H9 (cell line): ENCODE results near the gene DTNB. TPM values are rescaled to one million over a fixed set of nuclear protein-coding genes. Genes with fewer than 3 reads are reported as not detected.

Experiments used
- DNase-seq: peaks from one replicate; pipeline ENCODE4 v3.0.0-alpha.2; 2017
- H2AFZ ChIP-seq: one replicate; pipeline ENCODE4 v1.6.1; 2013; ENCODE audit warnings: mild to moderate bottlenecking, low read length, control low read depth, moderate library complexity
- H2AK5ac ChIP-seq: 2 replicates; pipeline ENCODE4 v1.6.1; 2013; ENCODE audit warnings: low read length, control low read depth, mixed read lengths; ENCODE audit not compliant: insufficient read length
- H2BK120ac ChIP-seq: one replicate; pipeline ENCODE4 v1.6.1; 2013; ENCODE audit warnings: low read depth, mild to moderate bottlenecking, low read length, control low read depth, inconsistent platforms; ENCODE audit not compliant: poor library complexity, severe bottlenecking
- H2BK12ac ChIP-seq: 2 replicates; pipeline ENCODE4 v1.6.1; 2013; ENCODE audit warnings: low read length, control low read depth, mixed read lengths, low read depth; ENCODE audit not compliant: insufficient read length
- H2BK15ac ChIP-seq: 2 replicates; pipeline ENCODE4 v1.6.1; 2013; ENCODE audit warnings: low read depth, low read length, control low read depth
- H2BK20ac ChIP-seq: one replicate; pipeline ENCODE4 v1.6.1; 2013; ENCODE audit warnings: low read depth, mild to moderate bottlenecking, low read length, control low read depth, inconsistent platforms; ENCODE audit not compliant: poor library complexity, severe bottlenecking
- H2BK5ac ChIP-seq: 2 replicates; pipeline ENCODE4 v1.6.1; 2013; ENCODE audit warnings: low read length, control low read depth, mixed read lengths; ENCODE audit not compliant: insufficient read length
- H3K14ac ChIP-seq: 2 replicates; pipeline ENCODE4 v1.6.1; 2013; ENCODE audit warnings: low read length, control low read depth; ENCODE audit not compliant: insufficient read depth
- H3K18ac ChIP-seq: 2 replicates; pipeline ENCODE4 v1.6.1; 2013; ENCODE audit warnings: low read depth, mild to moderate bottlenecking, mixed read lengths, low read length, control low read depth; ENCODE audit not compliant: insufficient read length
- H3K23ac ChIP-seq: 2 replicates; pipeline ENCODE4 v1.6.1; 2013; ENCODE audit warnings: low read length, control low read depth, mixed read lengths, low read depth; ENCODE audit not compliant: insufficient read length
- H3K23me2 ChIP-seq: 2 replicates; pipeline ENCODE4 v1.6.1; 2013; ENCODE audit warnings: low read depth, mild to moderate bottlenecking, mixed read lengths, low read length, control low read depth; ENCODE audit not compliant: insufficient read length, poor library complexity, severe bottlenecking
- H3K27ac ChIP-seq: 2 replicates; pipeline ENCODE4 v1.5.1; 2013; ENCODE audit warnings: low read length, control low read depth, mixed read lengths, low read depth; ENCODE audit not compliant: insufficient read length
- H3K27me3 ChIP-seq: 2 replicates; pipeline ENCODE4 v1.6.1; 2013; ENCODE audit warnings: low read length, control low read depth, inconsistent platforms; ENCODE audit not compliant: insufficient read depth
- H3K4ac ChIP-seq: 2 replicates; pipeline ENCODE4 v1.6.1; 2013; ENCODE audit warnings: low read depth, mild to moderate bottlenecking, control low read depth, inconsistent platforms, low read length, moderate library complexity
- H3K4me1 ChIP-seq: 2 replicates; pipeline ENCODE4 v1.6.1; 2013; ENCODE audit warnings: low read length, control low read depth, inconsistent platforms; ENCODE audit not compliant: insufficient read depth
- H3K4me2 ChIP-seq: 2 replicates; pipeline ENCODE4 v1.6.1; 2013; ENCODE audit warnings: low read length, control low read depth, mixed read lengths; ENCODE audit not compliant: insufficient read length, insufficient read depth
- H3K56ac ChIP-seq: 2 replicates; pipeline ENCODE4 v1.6.1; 2013; ENCODE audit warnings: low read depth, mild to moderate bottlenecking, mixed read lengths, low read length, control low read depth; ENCODE audit not compliant: insufficient read length
- H3K79me1 ChIP-seq: 2 replicates; pipeline ENCODE4 v1.6.1; 2013; ENCODE audit warnings: low read depth, mild to moderate bottlenecking, moderate library complexity, low read length, control low read depth, inconsistent platforms; ENCODE audit not compliant: insufficient read depth, poor library complexity, severe bottlenecking
- H3K79me2 ChIP-seq: 2 replicates; pipeline ENCODE4 v1.6.1; 2013; ENCODE audit warnings: low read length, control low read depth, inconsistent platforms; ENCODE audit not compliant: insufficient read depth
- H3K9ac ChIP-seq: 2 replicates; pipeline ENCODE4 v1.6.1; 2013; ENCODE audit warnings: low read length, control low read depth, mixed read lengths; ENCODE audit not compliant: insufficient read length; ENCODE audit errors: extremely low read depth
- H3K9me3 ChIP-seq: one replicate; pipeline ENCODE4 v1.6.1; 2013; ENCODE audit warnings: low read depth, low read length, inconsistent platforms; ENCODE audit not compliant: control insufficient read depth
- H3T11ph ChIP-seq: one replicate; pipeline ENCODE4 v1.6.1; 2013; ENCODE audit warnings: mild to moderate bottlenecking, low read length, control low read depth, inconsistent platforms
- H4K20me1 ChIP-seq: one replicate; pipeline ENCODE4 v1.6.1; 2013; ENCODE audit not compliant: control insufficient read depth, insufficient read length, insufficient read depth
- H4K5ac ChIP-seq: 2 replicates; pipeline ENCODE4 v1.6.1; 2013; ENCODE audit warnings: low read depth, mild to moderate bottlenecking, mixed read lengths, low read length, control low read depth; ENCODE audit not compliant: insufficient read length
- H4K8ac ChIP-seq: replicated peaks from 2 replicates; pipeline ENCODE4 v1.6.1; 2013; ENCODE audit warnings: low read length, control low read depth, mixed read lengths, low read depth; ENCODE audit not compliant: insufficient read length
- H4K91ac ChIP-seq: 2 replicates; pipeline ENCODE4 v1.6.1; 2013; ENCODE audit warnings: low read depth, mild to moderate bottlenecking, moderate library complexity, mixed read lengths, low read length, control low read depth; ENCODE audit not compliant: insufficient read length
- H3K27ac Mint-ChIP-seq, 3 experiments: 2 replicates in 2 of 3; 3 replicates in 1 of 3; pipeline ENCODE4 v1.8.0; 2020 to 2021; ENCODE audit warnings: mixed read lengths in 3 of 3, mild to moderate bottlenecking in 1 of 3, moderate library complexity in 1 of 3
- H3K27me3 Mint-ChIP-seq: 2 replicates; pipeline ENCODE4 v1.8.0; 2021; ENCODE audit warnings: low read depth, mild to moderate bottlenecking, moderate library complexity, mixed read lengths
- H3K36me3 Mint-ChIP-seq, 3 experiments: 2 replicates in 2 of 3; 3 replicates in 1 of 3; pipeline ENCODE4 v1.8.0; 2020 to 2021; ENCODE audit warnings: low read depth in 3 of 3, mixed read lengths in 3 of 3; ENCODE audit not compliant: insufficient read depth in 1 of 3
- H3K4me1 Mint-ChIP-seq, 2 experiments: 2 replicates each; pipeline ENCODE4 v1.8.0; 2020; ENCODE audit warnings: mixed read lengths in 2 of 2
- H3K4me3 Mint-ChIP-seq, 2 experiments: 2 replicates in 1 of 2; 3 replicates in 1 of 2; pipeline ENCODE4 v1.8.0; 2020 to 2021; ENCODE audit warnings: mild to moderate bottlenecking in 2 of 2, mixed read lengths in 2 of 2, moderate library complexity in 1 of 2
- H3K9me3 Mint-ChIP-seq, 2 experiments: 2 replicates in 1 of 2; 3 replicates in 1 of 2; pipeline ENCODE4 v1.8.0; 2020; ENCODE audit warnings: mild to moderate bottlenecking in 2 of 2, mixed read lengths in 2 of 2, moderate library complexity in 1 of 2
- CTCF ChIP-seq: fragments of 200-600 bp; sonication (generic); conservative IDR thresholded peaks from 3 replicates; pipeline ENCODE4 v1.8.0; 2021; ENCODE audit warnings: antibody characterized with exemption, mild to moderate bottlenecking
- WGBS: extraction: QIAGEN DNeasy Blood & Tissue Kit; methylation state at CpG from one replicate; pipeline ENCODE4 v1.1.7; 2013; ENCODE audit warnings: missing lambda C conversion rate, low lambda C conversion rate, mixed read lengths; ENCODE audit not compliant: insufficient read length; ENCODE audit errors: extremely low coverage; 5-methylcytosine and 5-hydroxymethylcytosine counted together
- total RNA-seq: library from RNA; stranded (reverse); gene quantifications from 2 replicates; pipeline ENCODE4 v1.2.1, GENCODE V29; 2021

Gene DTNB
- total RNA-seq, 1 experiment from 2014 or later: 26.7 TPM

DNA sequence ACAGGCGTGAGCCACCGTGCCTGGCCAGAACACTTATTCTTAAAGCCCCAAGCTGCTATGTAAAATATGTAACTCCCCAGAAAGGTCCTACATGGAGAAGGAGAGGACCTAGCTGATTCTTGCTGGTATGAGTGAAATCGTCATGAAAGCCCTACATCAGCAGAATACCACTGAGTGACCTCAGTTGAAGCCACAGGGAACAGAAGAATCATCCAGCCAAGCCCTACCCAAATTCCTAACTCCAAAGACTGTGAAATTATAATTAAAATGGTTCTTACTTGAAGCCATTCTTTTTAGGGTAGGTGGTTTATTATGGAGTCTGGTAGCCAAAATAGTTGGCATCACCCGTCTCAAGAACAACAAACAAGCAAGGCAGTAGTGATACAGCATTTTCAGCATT lies 4.5 kb upstream of the DTNB start:
- Mint-ChIP-seq H3K9me3 (peaks cover 0 to 2% of the 10 kb centered on the region in 2 experiments; a peak in 2 of 5 replicates), H3K27me3 (peaks cover 34% of the 10 kb centered on the region), H3K4me1 (peaks cover 0 to 6% of the 10 kb centered on the region in 2 experiments; a peak in 2 of 4 replicates), H3K36me3 (no peaks in the 10 kb centered on the region; a peak in 1 of 7 replicates), H3K4me3 (no peak overlapping the region), H3K27ac (no peak overlapping the region)
- no CpG with 5 or more reads among the region's 4 CpGs for WGBS
- H4K91ac ChIP-seq: no peak overlapping the region
- no peak overlapping the region for H3K4me2 ChIP-seq
- no peak overlapping the region for H3T11ph ChIP-seq
- TF ChIP-seq CTCF: no peak
- H4K20me1 ChIP-seq: no peaks in the 10 kb centered on the region
- no peaks in the 10 kb centered on the region; the same call in 1 of the 2 replicates for H3K27me3 ChIP-seq
- no peak overlapping the region for H4K8ac ChIP-seq
- no peak overlapping the region for H3K27ac ChIP-seq
- peaks cover 4% of the 10 kb centered on the region for H3K23me2 ChIP-seq
- H3K9me3 ChIP-seq: no peaks in the 10 kb centered on the region
- no peak overlapping the region for H2BK12ac ChIP-seq
- H2BK120ac ChIP-seq: no peak overlapping the region
- no peak overlapping the region for H3K23ac ChIP-seq
- H2BK15ac ChIP-seq: no peak overlapping the region
- H3K56ac ChIP-seq: no peak overlapping the region
- no peak overlapping the region for H2AK5ac ChIP-seq
- H4K5ac ChIP-seq: no peak overlapping the region
- H2BK20ac ChIP-seq: no peak overlapping the region
- H3K79me1 ChIP-seq: no peaks in the 10 kb centered on the region
- H3K9ac ChIP-seq: no peak overlapping the region
- DNase-seq: no peak
- H3K4me1 ChIP-seq: no peaks in the 10 kb centered on the region
- no peaks in the 10 kb centered on the region for H3K79me2 ChIP-seq
- H2AFZ ChIP-seq: no peak overlapping the region
- H3K14ac ChIP-seq: no peak overlapping the region
- no peak overlapping the region for H3K4ac ChIP-seq
- H3K18ac ChIP-seq: no peak overlapping the region
- H2BK5ac ChIP-seq: no peak overlapping the region
